Fibroblast of the aortic adventitia (primary cell): ENCODE results near the gene PNMA3. TPM values are rescaled to one million over a fixed set of nuclear protein-coding genes. Genes with fewer than 3 reads are reported as not detected.

Source experiments
- DNase-seq: peaks from one replicate; pipeline ENCODE4 v3.0.0-alpha.2; 2010; ENCODE audit warnings: low read depth
- H3K4me3 ChIP-seq: 2 replicates; pipeline ENCODE4 v1.5.1; 2011; ENCODE audit warnings: low read depth, mild to moderate bottlenecking, control low read depth, low read length, moderate library complexity
- total RNA-seq: library from RNA; depleted of rRNA; stranded (reverse); fragments of >200 nt; gene quantifications from 2 replicates; pipeline ENCODE4 v1.2.3, GENCODE V29; 2012; ENCODE audit warnings: low replicate concordance
- TF ChIP-seq, protein P1 (sequence below): IDR thresholded peaks from 2 replicates; pipeline ENCODE4 v1.5.1; 2011; ENCODE audit warnings: mild to moderate bottlenecking, low read length, control low read depth, inconsistent platforms; ENCODE audit not compliant: insufficient read depth

Gene PNMA3
- total RNA-seq, 1 donor = under 0.01 TPM

DNA sequence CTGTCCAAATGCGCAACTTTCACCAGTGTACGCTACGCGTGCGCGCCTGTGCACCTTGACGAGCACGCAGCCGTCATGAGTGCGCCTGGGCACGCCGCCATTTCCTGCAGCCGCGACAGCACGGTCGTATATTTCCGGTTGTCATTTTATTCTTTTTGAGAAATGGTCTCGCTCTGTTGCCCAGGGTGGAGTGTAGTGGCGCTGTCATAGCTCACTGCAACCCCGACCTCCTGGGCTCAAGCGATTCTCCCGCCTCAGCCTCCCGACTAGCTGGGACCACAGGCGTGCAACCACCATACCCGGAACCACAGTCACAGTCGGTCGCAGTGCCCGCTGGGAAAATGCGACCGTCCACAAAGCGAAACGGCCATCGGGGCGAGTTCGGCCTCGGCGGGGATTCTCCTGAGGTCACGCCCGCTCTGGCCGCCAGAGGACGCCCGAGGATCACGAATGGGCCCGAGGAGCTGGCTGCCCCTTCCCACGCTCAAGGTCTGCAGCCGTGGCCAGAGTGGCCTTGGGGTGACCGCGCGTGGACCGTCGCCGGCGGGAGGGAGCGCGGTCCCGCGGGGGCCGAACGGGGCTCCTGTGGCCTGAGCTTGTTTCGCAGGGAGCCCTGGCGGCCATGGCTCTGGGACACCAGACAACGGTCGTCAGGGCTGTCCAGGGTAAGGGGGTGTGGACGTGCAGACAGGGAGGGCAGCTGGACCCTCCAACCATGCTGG lies 23.7 kb upstream of the PNMA3 start:
- TF ChIP-seq, protein P1, sequence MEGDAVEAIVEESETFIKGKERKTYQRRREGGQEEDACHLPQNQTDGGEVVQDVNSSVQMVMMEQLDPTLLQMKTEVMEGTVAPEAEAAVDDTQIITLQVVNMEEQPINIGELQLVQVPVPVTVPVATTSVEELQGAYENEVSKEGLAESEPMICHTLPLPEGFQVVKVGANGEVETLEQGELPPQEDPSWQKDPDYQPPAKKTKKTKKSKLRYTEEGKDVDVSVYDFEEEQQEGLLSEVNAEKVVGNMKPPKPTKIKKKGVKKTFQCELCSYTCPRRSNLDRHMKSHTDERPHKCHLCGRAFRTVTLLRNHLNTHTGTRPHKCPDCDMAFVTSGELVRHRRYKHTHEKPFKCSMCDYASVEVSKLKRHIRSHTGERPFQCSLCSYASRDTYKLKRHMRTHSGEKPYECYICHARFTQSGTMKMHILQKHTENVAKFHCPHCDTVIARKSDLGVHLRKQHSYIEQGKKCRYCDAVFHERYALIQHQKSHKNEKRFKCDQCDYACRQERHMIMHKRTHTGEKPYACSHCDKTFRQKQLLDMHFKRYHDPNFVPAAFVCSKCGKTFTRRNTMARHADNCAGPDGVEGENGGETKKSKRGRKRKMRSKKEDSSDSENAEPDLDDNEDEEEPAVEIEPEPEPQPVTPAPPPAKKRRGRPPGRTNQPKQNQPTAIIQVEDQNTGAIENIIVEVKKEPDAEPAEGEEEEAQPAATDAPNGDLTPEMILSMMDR = peak; percentile 72
- H3K4me3 ChIP-seq = peak overlapping the region; percentile 37
- peak; percentile 32 for DNase-seq

DNA sequence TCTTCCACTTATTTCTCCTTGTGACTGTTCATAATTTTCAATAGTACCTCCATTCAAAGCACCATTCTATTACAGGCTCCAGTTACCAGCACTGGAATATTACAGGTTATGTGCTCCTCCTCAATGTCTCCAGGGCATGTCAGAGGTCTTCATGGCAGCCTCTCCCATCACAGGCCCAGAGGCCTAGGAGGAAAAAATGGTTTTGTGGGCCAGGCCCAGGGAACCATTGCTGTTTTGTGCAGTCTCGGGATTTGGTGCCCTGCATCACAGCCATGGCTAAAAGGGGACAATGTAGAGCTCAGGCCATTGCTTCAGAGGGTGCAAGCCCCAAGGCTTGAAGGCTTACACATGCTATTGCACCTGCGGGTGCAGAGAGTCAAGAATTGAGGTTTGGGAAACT lies 7.2 kb upstream of the PNMA3 start:
- DNase-seq = no peak
- H3K4me3 ChIP-seq = no peak overlapping the region
- TF ChIP-seq, protein P1 = no peak

DNA sequence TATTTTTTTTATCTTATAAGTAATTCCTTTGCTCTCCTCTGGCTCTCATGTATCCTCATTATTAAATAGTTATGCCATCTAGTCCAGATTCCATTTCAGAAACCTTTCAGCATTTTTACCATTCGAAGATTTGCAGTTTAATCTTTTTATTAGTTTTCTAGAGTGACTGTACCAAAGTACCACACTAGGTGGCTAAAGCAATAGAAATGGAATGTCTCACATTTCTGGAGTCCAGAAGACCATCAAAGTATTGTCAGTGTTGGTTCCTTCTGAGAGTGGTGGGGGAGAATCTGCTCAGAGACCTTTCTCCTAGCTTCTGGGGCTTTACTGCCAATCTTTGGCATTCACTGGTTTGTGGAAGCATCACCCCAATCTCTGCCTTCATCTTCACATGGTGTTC lies 3.7 kb upstream of the PNMA3 start:
- no peak overlapping the region for H3K4me3 ChIP-seq
- TF ChIP-seq, protein P1 = peak; percentile 21
- DNase-seq = no peak

DNA sequence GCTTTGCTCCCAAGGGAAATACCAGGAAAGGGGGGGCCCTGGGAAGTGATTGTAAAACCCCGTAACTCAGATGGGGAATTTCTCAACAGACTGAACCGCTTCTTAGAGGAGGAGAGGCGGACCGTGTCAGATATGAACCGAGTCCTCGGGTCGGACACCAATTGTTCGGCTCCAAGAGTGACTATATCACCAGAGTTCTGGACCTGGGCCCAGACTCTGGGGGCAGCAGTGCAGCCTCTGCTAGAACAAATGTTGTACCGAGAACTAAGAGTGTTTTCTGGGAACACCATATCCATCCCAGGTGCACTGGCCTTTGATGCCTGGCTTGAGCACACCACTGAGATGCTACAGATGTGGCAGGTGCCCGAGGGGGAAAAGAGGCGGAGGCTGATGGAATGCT lies 1.0 kb downstream of the PNMA3 start:
- TF ChIP-seq, protein P1 = no peak
- no peak overlapping the region for H3K4me3 ChIP-seq
- no peak for DNase-seq

DNA sequence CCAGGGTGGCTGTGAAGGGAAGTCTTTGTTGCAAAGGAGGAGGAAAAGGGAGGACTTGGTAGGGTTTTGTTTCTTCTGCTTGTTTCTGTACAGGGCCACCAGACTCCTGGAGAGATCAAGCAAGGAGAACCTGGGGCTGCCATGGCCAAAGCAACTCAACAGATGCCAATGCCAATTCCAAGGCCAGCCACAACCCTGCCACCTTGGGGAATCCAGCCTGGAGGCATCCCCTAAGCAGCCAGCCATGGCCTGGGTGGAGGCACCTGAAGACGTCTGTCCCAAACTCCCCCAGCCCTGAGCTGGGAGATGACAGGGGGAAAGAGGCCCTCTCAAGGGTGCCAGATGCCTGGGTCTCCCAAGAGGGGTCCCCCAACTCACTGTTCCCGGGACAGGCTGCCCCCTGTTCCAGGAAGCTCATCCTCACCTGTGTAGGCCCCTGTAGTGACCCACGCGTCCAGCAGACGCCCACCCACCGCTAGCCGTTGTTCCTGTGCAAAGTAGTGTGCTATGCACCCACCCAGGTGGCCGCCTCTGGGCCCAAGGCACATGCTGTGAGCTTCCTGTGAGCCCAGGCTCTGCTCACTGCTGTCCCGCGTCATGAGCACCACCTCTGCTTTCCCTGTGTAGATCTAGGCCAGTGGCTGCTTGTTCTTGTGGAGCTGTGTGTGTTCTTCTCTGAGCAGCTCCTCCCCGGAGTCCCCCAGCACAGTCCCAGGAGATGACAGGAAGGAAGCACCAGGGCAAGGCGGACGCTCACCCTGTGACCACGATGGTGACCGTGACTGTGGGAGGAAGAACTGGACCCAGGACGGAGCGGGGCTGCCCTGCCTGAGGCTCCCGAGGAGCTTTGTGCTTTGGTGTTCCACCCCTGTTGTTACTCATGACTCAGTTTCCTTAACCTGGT lies 3.2 kb downstream of the PNMA3 start:
- TF ChIP-seq, protein P1 = no peak
- no peak overlapping the region for H3K4me3 ChIP-seq
- no peak for DNase-seq

DNA sequence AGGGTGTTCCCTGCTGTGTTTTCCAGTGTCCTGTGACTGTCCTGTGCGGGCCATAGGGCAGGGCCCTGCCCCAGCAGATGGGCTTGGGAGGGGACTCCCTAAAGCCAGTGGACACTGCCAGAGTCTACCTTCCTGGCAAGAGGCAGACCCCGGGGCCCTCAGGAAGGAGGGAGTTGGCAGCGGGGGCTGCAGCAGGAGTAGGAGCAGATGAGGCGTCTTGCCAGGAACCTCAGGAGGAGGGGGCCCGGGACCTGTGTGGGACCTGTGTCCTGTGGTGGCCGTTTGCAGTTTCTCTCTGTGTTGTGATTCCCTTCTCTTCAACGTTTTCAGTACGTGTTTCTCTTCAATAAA lies 3.8 kb downstream of the PNMA3 start:
- no peak for DNase-seq
- TF ChIP-seq, protein P1 = no peak
- H3K4me3 ChIP-seq = no peak overlapping the region
